Body of pancreas (tissue), 4 donors: ENCODE data around the gene DHRS7B. TPM values are rescaled to one million over a fixed set of nuclear protein-coding genes. Genes with fewer than 3 reads are reported as not detected.

Experiments
- ATAC-seq: fragments of 150-250 bp; one replicate; pipeline ENCODE4 v1.9.1; 2016
- DNase-seq, 4 donors: peaks; one replicate each; pipeline ENCODE4 v3.0.0-alpha.2; 2019
- H3K27ac ChIP-seq, 4 donors: fragments of 200-600 bp; sonication (generic); 1 replicate in 3 of 4; 2 replicates in 1 of 4; pipeline versions ENCODE4 v1.5.1 to v1.6.1; 2016 to 2019; ENCODE audit warnings: mild to moderate bottlenecking in 1 of 4, mixed read lengths in 1 of 4, moderate library complexity in 1 of 4
- H3K27me3 ChIP-seq, 2 donors: fragments of 200-600 bp; sonication (generic); one replicate each; pipeline ENCODE4 v1.6.0; 2016; ENCODE audit warnings: mild to moderate bottlenecking in 1 of 2
- H3K36me3 ChIP-seq, 2 donors: fragments of 200-600 bp; sonication (generic); replicated peaks in 1 of 2; 2 replicates each; pipeline ENCODE4 v1.5.1; 2016; ENCODE audit warnings: low read depth in 2 of 2; ENCODE audit not compliant: insufficient read depth in 1 of 2
- H3K4me1 ChIP-seq: fragments of 200-600 bp; sonication (generic); one replicate; pipeline ENCODE4 v1.6.0; 2016
- H3K4me3 ChIP-seq, 2 donors: fragments of 200-600 bp; sonication (generic); 1 replicate in 1 of 2; 2 replicates in 1 of 2; pipeline ENCODE4 v1.5.1; 2016 to 2019
- H3K9me3 ChIP-seq, 3 donors: fragments of 200-600 bp; sonication (generic); 1 replicate in 2 of 3; 2 replicates in 1 of 3; pipeline ENCODE4 v1.5.1; 2016
- POLR2A ChIP-seq, 3 donors: fragments of 450-650 bp; IDR thresholded peaks; one replicate each; pipeline ENCODE4 v1.6.1; 2016; ENCODE audit warnings: antibody characterized with exemption in 3 of 3, mild to moderate bottlenecking in 2 of 3
- WGBS, 2 donors: methylation state at CpG; one replicate each; pipeline ENCODE4 v1.1.5; 2017; 5-methylcytosine and 5-hydroxymethylcytosine counted together
- intact Hi-C: fragments of 100-400 bp; cut with DNase I; formaldehyde crosslinking; loops from one replicate; pipeline ENCODE4 v1.15.1; 2023
- total RNA-seq, 2 donors: library from RNA; depleted of rRNA; stranded (reverse); fragments of >200 nt; gene quantifications; one replicate each; pipeline ENCODE4 v1.1.0, GENCODE V29; 2016
- TF ChIP-seq, protein P1 (sequence below), 7 experiments: fragments of 450-650 bp in 4 of 7; fragments of 200-600 bp in 3 of 7; sonication (generic) in 3 of 7; IDR thresholded peaks; one replicate each; pipeline ENCODE4 v1.5.1; 2016 to 2019; ENCODE audit warnings: antibody characterized with exemption in 7 of 7

DHRS7B gene
- total RNA-seq, 2 donors from 2014 or later, result 14.0 to 14.5 TPM

DNA sequence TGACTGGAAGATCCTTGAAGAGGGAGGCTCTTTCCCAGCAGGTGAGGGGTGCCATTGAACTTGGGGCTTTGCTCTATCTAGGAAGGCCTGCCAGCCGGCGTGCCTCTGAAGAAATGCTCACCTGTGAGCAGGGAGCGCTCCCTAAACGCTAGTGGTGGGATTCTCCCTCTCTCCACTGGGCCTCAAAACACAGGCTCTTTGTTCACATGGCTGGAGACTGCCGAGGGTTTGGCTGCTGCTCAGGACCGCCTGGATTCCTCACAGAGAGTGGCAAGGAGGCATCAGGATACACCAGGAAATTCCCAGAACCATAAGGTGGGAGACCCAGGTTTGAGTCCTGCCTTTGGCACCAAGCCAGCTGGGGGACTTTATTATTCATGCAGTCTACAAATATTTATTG lies 104.8 kb downstream of the DHRS7B start:
- intact Hi-C loops, result no loop called here
- peak in 1 of 4 donors; percentile 13 for DNase-seq
- H3K4me3 ChIP-seq, result no peak overlapping the region
- H3K4me1 ChIP-seq, result no peaks in the 10 kb centered on the region
- H3K27ac ChIP-seq, result no peak overlapping the region
- WGBS, 2 donors, result 45 to 83% methylated on average over 1 to 6 of the region's 6 CpGs
- ATAC-seq, result peak; percentile 47
- TF ChIP-seq POLR2A (IDR thresholded peaks at IDR 0.05), result no peak
- TF ChIP-seq, protein P1, sequence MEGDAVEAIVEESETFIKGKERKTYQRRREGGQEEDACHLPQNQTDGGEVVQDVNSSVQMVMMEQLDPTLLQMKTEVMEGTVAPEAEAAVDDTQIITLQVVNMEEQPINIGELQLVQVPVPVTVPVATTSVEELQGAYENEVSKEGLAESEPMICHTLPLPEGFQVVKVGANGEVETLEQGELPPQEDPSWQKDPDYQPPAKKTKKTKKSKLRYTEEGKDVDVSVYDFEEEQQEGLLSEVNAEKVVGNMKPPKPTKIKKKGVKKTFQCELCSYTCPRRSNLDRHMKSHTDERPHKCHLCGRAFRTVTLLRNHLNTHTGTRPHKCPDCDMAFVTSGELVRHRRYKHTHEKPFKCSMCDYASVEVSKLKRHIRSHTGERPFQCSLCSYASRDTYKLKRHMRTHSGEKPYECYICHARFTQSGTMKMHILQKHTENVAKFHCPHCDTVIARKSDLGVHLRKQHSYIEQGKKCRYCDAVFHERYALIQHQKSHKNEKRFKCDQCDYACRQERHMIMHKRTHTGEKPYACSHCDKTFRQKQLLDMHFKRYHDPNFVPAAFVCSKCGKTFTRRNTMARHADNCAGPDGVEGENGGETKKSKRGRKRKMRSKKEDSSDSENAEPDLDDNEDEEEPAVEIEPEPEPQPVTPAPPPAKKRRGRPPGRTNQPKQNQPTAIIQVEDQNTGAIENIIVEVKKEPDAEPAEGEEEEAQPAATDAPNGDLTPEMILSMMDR (IDR thresholded peaks at IDR 0.05), result no peak
- no peaks in the 10 kb centered on the region for H3K27me3 ChIP-seq
- H3K36me3 ChIP-seq, result no peaks in the 10 kb centered on the region
- H3K9me3 ChIP-seq, result no peaks in the 10 kb centered on the region

DNA sequence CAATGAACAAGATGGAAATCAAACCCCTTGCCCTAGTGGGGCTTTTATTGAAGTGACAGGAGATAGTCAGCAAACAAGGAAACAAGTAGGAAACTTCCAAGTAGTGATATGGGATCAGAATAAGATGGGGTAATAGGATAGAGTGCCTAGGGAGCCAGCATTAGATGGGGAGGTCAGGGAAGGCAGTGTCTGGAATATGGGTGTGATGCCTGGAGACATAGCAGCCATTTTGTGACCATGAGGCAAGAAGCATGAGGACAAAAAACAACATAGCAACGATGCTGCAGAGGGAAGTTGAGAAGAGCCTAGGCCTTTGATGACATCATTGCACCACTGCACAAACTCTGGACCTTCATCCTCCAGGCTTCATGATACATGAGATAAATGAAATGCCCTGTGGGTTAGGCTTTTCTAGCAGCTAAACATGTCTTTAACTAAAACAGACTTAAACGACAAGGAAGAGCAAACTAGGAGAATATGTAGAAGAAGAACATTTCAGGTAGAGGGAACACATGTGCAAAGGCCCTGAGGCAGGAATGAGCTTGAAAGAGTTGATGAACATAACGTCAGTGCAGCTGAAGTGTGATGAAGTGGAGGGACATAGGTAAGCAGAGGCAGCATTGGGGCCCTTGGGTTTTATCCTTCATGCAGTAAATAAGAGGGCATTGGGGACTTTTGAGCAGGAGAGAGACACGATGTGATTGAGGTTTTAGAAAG lies 105.4 kb downstream of the DHRS7B start:
- Histone ChIP-seq H3K4me1 (no peaks in the 10 kb centered on the region), H3K27me3 (no peaks in the 10 kb centered on the region), H3K9me3 (no peaks in the 10 kb centered on the region), H3K36me3 (no peaks in the 10 kb centered on the region), H3K4me3 (no peak overlapping the region), H3K27ac (no peak overlapping the region)
- no peak for DNase-seq
- intact Hi-C loops, result no loop called here
- WGBS, 2 donors, result 78 to 90% methylated on average over 4 of the region's 4 CpGs
- no peak for ATAC-seq
- TF ChIP-seq, protein P1 (IDR thresholded peaks at IDR 0.05), result no peak
- TF ChIP-seq POLR2A (IDR thresholded peaks at IDR 0.05), result no peak

DNA sequence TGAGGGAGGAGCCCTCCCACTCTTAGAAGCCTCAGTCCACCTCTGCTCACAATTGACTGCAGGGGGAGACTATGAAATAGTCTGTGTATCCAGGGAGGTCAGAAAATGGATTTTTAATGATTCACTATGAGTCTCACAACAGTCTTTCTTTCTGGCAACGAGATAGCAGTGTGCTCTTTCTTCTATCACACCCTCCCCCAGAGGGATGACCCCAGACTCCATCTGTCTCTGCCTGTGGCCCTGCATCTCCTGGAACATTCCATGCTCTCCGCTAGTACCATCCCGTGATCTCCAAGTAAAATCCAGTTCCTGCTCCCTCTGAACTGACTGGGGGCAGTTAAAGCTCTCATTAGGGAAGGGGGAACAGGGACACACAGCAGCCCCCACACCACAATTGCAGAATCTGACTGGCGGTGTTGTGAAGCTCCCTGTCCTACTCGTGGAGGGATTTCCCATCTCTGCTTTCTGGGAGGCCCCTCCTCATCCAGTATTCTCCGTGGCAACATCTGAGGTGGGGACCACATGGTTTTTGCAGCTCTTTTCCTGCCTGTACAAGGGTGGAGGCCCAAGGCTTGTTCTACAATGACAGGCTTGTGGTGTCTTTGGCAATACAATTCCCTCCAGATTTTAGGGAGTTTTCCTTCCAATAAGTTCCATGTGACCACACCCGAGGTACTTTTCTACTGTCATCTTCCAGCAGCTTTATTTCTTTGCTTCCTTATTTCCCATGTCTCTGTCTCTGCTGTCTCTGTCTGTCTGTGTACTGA lies 107.0 kb downstream of the DHRS7B start:
- WGBS, 2 donors, result 61 to 74% methylated on average over 7 of the region's 7 CpGs
- no peak overlapping the region for H3K27ac ChIP-seq
- H3K4me1 ChIP-seq, result no peaks in the 10 kb centered on the region
- no peaks in the 10 kb centered on the region for H3K27me3 ChIP-seq
- no peaks in the 10 kb centered on the region for H3K36me3 ChIP-seq
- no peaks in the 10 kb centered on the region for H3K9me3 ChIP-seq
- no peak for DNase-seq
- H3K4me3 ChIP-seq, result no peak overlapping the region
- intact Hi-C loops, result no loop called here
- TF ChIP-seq, protein P1 (IDR thresholded peaks at IDR 0.05), result no peak
- no peak for TF ChIP-seq POLR2A (IDR thresholded peaks at IDR 0.05)
- no peak for ATAC-seq

DNA sequence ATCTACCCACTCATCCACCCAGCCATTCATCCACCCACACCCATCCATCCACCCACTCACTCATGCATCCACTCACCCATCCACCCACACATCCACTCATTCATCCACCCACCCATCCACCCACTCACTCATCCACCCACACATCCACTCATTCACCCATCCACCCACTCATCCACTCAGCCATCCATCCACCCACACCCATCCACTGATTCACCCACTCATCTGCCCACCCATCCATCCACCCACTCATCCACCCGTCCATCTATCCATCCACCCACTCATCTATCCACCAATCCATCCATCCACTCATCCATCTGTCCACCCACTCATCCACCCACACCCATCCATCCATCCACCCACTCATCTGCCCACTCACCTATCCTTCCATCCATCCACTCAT lies 109.2 kb downstream of the DHRS7B start:
- whole genome bisulfite sequencing, 2 donors, result 64 to 70% methylated on average over 1 of the region's 1 CpG
- Histone ChIP-seq H3K36me3 (no peaks in the 10 kb centered on the region), H3K27me3 (no peaks in the 10 kb centered on the region), H3K4me1 (no peaks in the 10 kb centered on the region), H3K9me3 (no peaks in the 10 kb centered on the region), H3K4me3 (no peak overlapping the region), H3K27ac (no peak overlapping the region)
- DNase-seq, result no peak
- intact Hi-C loops, result no loop called here
- no peak for ATAC-seq
- TF ChIP-seq POLR2A (IDR thresholded peaks at IDR 0.05), result no peak
- TF ChIP-seq, protein P1 (IDR thresholded peaks at IDR 0.05), result no peak
